HG03520 (cell line): Measurements from ENCODE around the gene SH2D4B.

Source experiments
- ATAC-seq: cut with Tn5 transposase; IDR thresholded peaks from one replicate; pipeline ENCODE4 v1.9.1; 2021; ENCODE audit warnings: mild to moderate bottlenecking, moderate library complexity; ENCODE audit not compliant: unreplicated experiment

The SH2D4B gene

DNA sequence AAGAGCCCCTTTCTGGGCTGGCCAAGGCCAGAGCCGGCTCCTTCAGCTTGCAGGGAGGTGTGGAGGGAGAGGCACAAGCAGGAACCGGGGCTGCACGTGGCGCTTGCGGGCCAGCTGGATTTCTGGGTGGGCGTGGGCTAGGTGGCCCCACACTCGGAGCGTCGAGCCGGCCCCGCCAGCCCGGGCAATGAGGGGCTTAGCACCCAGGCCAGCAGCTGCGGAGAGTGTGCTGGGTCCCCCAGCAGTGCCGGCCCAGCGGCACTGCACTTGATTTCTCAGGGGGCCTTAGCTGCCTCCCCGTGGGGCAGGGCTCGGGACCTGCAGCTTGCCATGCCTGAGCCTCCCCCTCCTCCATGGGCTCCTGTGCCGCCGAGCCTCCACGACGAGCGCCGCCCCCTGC lies 48.1 kb downstream of the SH2D4B start:
- ATAC-seq = no peak

DNA sequence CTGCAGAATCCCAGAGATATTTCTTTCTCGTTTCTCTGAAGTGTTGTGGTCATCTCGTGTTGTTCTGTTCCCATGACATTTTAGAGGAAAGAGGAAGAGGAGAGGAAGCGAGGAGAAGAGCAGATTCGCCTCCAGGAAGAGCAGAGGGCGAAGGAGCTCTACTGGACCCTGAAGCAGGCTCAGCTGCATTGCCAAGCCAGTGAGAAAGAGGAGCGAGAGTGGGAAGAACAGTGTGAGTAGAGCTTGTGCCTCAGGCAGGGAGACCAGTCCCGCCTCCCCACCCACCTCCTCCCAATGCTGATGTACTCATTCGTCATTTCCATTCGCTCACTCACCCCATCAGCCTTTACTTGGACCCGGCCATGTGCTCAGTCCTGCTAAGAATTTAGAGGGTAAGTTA lies 50.8 kb downstream of the SH2D4B start:
- no peak for ATAC-seq

DNA sequence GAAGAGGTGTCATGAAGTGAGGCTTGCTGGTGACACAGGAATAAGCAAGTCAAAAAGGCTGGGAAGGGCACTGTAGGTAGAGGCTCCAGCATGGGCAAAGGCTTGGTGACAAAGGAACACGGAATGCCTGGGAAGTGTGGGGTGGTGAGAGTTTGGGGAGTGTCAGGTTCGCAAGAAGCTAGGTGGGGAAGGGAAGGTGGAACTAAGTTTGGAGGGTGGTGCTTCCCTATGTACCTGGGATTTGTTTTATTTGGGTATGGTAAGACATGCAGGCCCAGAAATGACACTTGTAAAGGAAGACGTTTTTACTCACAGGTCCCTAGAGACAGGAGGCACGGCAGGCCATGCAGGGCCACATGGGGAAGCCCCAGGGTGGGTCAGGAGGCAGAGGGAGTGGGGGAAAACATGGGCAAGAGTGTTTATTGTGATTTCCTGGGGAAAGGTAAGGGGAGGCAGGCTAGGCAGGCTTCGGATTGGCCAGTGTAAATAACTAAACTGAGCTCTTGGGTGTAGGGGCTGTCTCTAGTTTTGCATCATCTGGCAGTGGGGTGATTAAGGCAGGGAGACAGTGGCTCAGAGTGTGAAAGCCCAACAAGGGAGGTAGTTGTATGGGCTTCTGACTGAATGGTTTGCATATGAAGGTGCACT lies 52.1 kb downstream of the SH2D4B start:
- ATAC-seq = peak; percentile 88

DNA sequence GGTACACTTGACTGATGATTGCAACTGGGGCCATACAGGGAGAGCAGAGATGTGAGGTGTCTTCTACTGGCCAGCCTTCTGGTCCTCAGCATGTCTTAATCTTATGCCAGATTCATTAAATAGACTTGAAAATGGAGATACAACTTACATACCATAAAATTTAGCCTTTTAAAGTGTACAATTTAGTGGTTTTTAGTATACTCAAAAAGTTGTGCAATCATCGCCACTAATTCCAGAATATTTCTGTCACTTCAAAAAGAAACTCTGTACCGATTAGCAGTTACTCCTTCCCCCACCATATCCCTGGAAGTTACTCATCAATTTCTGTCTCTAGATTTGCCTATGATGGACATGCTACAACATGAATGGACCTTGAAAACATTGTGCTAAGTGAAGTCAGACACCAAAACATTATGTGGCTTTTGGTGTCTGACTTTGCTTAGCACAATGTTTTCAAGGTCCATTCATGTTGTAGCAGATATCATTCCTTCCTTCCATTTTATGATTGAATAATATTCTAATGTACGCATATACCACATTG lies 53.0 kb downstream of the SH2D4B start:
- ATAC-seq = no peak

DNA sequence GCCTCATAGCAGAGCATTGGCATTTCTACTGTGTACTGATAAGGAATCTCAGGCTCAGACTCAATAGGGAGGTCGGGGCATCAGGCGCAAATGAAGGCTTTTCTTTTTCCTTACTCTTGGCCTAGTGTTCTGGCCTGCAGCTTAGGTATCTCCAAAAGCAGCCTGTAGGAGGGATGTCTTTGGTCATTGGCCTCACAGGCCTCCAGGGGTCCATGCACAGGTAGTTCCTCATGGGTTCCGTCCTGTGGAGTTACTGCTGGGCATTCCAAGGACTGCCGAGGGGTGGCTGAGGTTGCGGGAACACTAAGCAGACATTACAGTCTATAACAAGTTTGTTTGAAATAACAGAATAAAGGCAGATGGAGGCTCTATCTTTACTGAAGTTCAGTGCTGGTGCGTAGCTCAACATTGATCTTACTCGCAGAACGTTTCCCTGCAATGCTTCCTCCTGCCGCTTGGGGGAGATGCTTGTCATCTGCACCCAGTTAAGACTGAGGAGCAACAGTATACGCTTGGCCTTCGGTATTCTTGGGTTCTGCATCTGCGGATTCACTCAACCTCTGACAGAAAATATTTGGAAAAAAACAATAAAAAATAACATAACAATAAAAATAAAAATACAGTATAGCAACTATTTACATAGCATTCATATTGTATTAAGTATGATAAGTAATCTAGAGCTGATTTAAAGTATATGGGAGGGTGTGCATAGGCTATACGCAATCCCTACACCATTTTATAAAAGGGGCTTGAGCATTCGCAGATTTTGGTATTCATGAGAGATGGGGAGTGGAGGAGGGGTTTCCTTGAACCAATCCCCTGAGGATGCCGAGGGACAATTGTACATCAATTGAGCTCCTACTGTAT lies 58.9 kb downstream of the SH2D4B start:
- ATAC-seq = peak; percentile 47

DNA sequence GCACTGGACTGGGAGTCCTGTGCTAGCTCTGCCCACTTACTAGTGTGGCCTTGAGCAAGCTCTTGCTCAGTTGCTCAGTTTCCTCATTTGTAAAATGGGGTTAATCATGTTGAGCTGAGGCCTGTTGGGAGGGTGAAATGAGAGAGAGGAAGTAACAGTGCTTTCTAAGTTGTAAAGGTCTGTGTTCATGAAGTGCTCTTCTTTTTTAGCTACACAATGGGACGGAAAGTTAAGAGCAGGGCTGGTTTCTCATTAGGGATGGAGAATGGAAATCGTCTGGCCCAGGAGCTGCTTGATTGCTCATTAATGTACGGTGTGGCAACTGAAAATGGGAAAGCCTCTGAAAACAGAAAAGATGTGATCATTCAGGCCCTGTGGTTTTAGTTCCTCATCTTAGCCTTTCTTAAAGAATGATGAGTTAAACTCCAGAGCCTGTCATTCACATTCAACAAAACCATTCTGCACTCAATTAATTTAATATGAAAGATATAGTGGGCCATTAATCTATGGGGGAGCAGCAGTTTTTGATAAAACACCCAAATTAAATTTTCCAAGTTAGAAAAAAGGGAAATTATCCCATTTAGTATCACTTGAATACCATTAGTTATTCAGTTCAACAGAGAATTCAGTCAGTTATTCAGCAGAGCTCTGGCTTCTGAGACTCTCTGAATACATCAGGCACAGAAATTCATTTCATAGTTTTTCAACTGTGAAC lies 60.5 kb downstream of the SH2D4B start:
- peak; percentile 32 for ATAC-seq

DNA sequence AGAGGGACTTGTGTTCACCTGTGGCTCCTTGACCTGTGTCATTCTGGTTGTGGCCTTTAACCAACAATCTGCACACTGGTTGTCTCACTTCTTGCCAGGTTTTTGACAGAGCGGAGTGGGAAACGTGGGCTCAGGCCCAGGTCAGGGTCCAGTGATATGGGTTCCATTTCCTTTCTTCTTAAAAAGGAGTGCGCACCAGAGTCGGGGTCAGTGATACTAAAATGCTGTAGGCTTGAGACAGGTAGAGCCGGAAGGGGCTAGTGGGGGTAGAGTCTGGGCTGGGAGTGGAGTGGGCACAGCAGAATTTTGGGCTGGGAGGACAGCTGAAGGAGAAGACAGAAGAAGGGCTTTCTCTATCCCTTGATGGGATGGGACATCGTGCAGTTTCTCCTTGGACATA lies 61.2 kb downstream of the SH2D4B start:
- no peak for ATAC-seq

DNA sequence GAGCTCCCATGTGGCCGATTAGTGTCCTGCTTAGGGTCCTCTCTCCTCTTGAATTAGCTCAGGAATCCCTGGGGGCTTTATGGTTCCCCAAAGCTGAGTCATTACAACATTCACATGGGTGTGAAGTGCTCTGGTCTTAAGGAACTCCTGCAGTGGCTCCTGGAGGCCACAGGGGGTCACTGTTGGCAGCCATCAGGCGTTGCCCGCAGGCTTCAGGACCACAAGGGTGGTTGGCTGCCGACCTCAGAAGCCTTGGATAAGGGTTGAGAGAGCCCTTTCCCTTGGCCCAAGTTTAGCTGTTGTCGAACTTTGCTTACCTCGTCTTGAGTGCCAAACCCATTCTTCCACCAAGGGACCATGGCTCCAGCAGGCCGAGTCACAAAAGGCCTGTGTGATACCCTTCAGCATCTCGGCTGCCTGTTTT lies 61.7 kb downstream of the SH2D4B start:
- ATAC-seq = peak; percentile 83

DNA sequence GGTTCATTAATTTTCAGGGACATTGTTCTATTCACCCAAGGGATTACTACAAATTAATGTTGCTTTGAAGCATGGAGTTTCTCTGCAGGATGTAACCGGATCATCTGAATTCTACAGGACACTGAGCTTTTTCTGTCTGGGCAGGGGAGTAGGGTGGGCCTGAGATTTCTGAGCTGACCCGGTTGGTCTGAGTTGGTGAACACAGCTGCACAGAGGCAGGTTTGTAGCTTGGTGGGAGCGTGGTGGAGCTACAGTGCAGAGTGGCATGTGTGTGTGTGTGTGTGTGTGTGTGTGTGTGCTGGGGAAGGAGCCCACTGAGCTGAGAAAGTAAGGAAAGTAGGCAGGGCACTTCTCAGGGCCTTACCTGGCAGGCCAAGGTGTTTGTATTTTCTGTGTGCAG lies 62.6 kb downstream of the SH2D4B start:
- no peak for ATAC-seq

DNA sequence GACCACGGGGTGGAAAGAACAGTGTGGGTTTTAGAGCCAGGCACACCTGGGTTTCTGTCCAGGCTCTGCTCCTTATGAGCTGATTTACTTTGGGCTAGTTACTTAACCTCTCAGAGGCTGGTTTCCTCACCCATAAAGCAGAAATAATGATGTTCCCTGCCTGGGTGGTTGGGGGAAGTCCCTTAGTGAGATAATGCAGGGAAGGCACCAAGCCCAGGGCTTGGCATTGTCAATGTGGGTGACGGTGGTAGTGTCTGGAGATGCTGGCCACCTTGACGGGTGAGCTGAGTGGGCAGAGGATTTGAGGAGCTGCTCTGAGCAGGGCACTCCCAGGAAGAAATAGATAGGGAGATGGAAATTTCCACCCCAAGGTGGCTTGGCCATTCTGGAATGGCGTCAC lies 65.2 kb downstream of the SH2D4B start:
- no peak for ATAC-seq

DNA sequence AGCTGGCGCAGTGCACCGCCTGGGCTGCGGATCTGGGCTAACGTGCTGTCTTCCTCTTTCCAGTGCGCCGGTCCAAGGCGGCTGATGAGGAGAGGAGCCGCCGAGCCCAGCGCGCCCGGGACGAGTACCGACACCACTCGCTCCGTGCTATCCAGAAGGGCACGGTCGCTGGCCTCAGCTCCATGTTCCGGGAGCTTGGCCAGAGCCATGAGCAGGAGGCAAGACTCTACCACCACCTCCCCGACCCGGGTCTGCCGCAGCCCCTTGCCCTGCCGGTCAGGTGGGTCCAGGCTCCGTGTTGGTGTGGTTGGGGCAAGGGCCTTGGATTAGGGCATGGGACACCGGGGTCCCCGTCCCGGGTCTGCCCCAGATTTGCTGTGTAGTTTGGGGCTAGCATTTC lies 65.8 kb downstream of the SH2D4B start:
- no peak for ATAC-seq

DNA sequence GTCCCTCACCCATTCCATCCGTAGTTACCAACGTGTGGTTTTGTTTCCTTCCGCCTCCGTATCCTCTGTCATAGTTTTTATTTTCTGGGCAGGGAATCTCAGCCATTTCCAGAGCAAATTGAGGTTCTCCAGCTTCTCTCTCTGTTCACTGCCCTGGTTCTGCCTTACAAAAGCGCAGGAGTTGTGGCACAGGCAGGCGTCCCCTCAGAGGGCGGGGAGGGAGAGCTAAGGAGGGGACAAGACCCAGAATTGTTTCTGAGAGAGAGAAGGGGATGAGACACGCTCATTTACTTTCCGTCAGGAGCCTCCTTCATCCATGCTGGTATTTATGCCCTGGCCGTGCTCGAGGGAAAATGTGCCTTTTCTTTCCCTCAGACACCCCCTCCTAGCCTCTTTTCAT lies 71.0 kb downstream of the SH2D4B start:
- ATAC-seq = no peak

DNA sequence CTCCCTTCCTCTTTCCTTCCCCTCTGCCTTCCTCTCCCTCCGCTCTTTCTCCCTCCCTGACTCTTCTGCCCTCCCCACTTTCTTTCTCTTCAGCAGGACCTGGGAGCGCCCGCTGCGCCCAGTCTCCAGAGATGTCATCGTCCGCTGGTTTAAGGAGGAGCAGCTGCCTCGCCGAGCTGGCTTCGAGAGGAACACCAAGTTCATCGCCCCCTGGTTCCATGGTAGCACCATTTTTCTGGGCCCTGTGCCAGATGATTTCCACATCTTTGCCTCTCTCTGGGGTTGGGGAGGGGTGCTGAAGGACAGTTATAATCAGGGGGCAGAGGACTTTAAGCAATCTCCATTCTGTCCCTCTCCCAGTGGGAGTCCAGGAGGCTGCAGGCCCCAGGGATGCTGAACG lies 71.6 kb downstream of the SH2D4B start:
- ATAC-seq = no peak

DNA sequence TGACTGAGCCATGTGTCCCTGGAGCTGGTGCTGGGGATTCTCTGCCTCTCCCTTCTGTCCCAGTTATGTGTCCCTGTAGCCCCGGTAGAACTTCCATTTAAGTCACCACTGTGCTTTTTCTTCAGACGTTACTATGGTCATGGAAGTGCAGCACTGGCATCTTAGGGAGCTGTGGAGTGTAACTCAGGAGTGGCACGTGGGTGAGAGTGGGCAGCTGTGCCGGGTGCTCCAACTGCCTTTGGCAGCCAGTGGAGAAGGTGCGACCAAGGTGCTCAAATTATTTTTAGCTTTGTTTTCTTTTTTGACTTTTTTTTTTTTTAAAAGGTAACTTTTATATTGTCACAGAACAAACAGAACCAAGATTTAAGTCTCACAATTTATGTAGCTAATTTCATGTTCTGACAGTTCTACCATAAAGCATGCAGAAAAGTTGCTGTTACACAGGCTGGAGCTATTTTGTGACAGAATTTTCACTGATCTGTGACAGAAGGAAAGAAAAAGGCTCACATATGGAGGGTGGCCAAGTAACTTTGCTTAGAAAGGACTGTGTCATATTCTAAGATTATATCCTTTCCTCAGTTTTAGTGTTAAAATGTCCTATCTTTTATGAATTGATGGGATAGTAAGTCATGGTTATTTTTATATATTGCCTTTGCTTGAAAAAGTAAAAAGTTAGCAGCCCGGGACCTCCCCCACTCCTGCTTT lies 73.9 kb downstream of the SH2D4B start:
- no peak for ATAC-seq

DNA sequence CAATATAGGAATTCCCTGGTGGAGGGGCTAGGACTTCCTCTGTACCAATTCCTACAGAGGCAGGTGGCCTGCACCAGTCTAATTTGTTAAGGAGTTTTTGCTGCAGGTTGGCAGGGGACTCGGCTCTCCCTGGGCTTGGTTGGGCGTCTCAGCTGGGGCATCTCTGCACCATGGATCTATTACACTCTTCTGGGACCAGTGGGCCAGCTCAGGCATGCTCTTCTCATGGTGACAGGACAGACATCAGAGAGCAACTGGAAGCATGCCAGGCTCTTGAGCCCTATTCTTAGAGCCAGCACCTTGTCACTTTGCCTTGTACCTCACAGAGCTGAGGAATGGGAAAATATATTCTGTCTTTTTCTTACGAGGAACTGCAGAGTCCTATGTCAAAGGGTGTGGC lies 74.6 kb downstream of the SH2D4B start:
- no peak for ATAC-seq

DNA sequence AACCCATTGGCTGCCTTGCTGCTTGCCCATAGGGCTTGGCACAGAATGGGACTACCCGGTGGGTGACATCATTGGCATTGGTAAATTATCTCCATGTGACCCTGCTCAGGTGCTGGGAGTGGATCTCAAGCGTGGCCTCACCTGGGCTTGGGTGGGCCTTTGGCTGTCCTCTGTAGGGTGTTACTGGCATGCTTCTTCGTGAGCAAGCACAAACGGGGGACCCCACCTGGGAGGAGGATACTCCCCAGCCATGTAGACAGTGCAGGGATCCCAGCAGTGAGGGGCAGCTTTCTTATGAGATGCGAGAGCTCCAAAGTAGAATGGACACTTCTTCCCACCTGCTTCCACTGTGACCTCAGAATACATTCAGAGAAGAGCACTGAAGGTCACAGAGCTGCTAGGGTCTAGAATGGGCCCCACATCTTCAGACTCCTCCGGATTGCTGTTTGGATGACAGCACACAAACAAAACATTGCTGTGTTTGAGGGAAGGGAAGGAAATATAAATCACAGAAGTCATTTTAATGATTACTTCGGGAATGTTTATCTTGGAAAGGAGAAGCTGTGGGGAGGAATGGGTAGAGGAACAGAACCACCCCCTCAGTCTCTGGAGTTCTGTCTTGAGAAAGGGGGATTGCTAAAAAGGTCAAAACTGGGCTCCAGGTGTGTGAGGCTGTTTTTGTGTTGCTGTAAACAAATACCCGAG lies 75.9 kb downstream of the SH2D4B start:
- no peak for ATAC-seq

DNA sequence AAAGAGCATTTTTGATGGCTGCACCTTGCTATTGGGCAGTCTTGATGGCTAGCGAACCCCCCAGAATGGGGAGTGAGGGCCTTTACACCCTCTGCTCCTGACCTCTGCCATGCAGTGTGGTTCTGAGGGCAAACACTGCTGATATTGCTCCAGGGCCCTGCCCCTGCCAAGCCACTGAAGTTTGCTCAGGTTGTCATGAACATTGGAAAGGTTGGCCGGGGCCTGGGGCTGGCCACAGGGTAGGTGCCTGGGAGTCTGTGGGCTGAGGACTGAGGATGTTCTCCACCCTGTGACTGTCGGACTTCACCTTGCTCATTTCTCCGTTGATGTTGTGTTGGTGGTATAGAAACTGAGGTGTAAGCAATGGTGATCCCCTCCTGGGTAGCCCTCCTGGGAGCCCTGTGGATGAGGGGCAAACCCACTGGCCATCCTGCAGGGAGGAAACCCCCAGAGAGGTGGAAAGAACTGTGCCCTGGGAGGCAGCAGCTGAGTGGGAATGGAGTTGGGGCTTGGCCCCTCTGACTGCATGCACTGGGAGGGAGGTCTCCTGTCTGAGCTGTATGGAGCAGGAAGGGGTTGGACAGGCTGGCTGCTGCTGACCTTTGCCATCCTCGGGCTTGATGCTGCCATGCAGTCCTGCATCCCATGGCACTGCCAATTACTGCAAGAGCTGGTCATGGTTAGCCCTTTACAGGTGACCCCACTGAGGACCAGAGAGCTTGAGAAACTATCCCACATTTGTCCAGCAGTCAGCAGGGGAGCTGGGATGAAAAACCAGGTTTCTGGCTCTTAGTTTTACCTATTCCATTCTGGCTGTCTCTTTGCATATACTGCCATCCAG lies 77.1 kb downstream of the SH2D4B start:
- ATAC-seq = no peak

DNA sequence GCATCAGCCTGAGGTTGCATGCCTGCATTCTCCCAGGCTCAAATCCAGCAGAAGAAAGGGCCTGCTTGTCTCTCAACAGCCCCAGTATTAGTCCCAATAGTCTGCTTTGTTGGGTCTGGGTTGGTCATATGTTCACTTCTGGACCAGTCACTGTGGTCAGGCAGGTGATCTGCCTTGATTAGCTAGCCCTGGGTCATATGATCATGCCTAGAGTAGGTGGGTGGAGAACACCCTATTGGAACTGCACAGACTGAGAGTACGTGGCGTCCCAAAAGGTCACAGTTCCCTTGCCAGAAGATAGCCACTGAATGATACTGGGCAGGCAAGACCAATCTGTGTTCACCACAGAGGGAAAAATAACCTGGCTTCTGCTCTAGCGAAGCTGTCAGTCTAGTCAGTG lies 80.1 kb downstream of the SH2D4B start:
- no peak for ATAC-seq

DNA sequence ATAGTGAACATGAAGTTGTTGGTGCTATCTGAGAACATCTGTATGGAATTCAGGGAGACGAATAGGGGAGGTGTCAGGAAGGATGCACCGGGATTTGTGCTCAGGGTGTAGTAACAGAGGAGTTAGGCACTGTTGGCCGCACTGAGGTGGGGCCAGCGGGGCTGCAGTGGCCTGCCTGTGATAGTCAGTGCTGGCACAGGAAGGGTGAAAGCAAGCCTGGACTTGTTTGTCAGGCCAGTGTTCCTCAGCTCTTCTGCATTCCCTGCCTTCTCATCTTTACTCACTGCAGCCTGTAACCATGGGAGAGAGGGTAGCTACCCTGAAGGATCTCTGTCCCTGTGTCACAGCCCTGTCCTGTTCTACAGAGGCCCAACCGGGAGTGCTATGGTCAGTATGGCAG lies 81.3 kb downstream of the SH2D4B start:
- no peak for ATAC-seq
